Right atrium auricular region (tissue), 2 donors: Measurements from ENCODE around the gene DLG2. TPM values are rescaled to one million over a fixed set of nuclear protein-coding genes. Genes with fewer than 3 reads are reported as not detected.
A peak's percentile ranks its signal among the peaks of the same experiment; 100 is the strongest.

ENCODE experiments used
- DNase-seq: peaks from one replicate; pipeline ENCODE4 v3.0.0-alpha.2; 2019; ENCODE audit warnings: low spot score
- H3K27ac ChIP-seq, 2 donors: fragments of 200-600 bp; sonication (generic); 1 replicate in 1 of 2; 2 replicates in 1 of 2; pipeline ENCODE4 v1.5.1; 2016 to 2019
- H3K27me3 ChIP-seq, 2 donors: fragments of 200-600 bp; sonication (generic); one replicate each; pipeline versions ENCODE4 v1.5.1 to v1.6.0; 2017 to 2019
- H3K36me3 ChIP-seq: fragments of 200-600 bp; sonication (generic); one replicate; pipeline ENCODE4 v1.5.1; 2016
- H3K4me1 ChIP-seq, 2 donors: fragments of 200-600 bp; sonication (generic); one replicate each; pipeline versions ENCODE4 v1.5.1 to v1.6.0; 2017 to 2019
- H3K4me3 ChIP-seq, 2 donors: fragments of 200-600 bp; sonication (generic); 1 replicate in 1 of 2; 2 replicates in 1 of 2; pipeline ENCODE4 v1.5.1; 2017 to 2019; ENCODE audit warnings: mild to moderate bottlenecking in 1 of 2, moderate library complexity in 1 of 2
- H3K9me3 ChIP-seq, 2 donors: fragments of 200-600 bp; sonication (generic); one replicate each; pipeline ENCODE4 v1.5.1; 2019
- CTCF ChIP-seq, 2 donors: fragments of 200-600 bp; sonication (generic); IDR thresholded peaks; one replicate each; pipeline ENCODE4 v1.5.1; 2019; ENCODE audit warnings: antibody characterized with exemption in 2 of 2
- total RNA-seq, 2 donors: library from RNA; depleted of rRNA; stranded (reverse); fragments of >200 nt; gene quantifications; one replicate each; pipeline ENCODE4 v1.1.0, GENCODE V29; 2016

Gene DLG2
- total RNA-seq, 2 donors from 2014 or later = 6.6 to 6.7 TPM

GRCh38 chr11:84414920-84415319 is 1212.2 kb downstream of the DLG2 start:
- no peak for TF ChIP-seq CTCF (IDR thresholded peaks at IDR 0.05)
- H3K36me3 ChIP-seq = no peaks in the 10 kb centered on the region
- no peaks in the 10 kb centered on the region for H3K9me3 ChIP-seq
- no peak for DNase-seq
- H3K27me3 ChIP-seq = no peaks in the 10 kb centered on the region
- H3K4me1 ChIP-seq = no peaks in the 10 kb centered on the region
- no peak overlapping the region for H3K27ac ChIP-seq
- H3K4me3 ChIP-seq = no peak overlapping the region

- no peak for DNase-seq
Observed at GRCh38 chr11:84413549-84413948, 1213.6 kb downstream of the DLG2 start.

GRCh38 chr11:84412862-84413261 is 1214.3 kb downstream of the DLG2 start:
- Histone ChIP-seq H3K4me3 (no peak overlapping the region), H3K4me1 (no peaks in the 10 kb centered on the region), H3K27me3 (no peaks in the 10 kb centered on the region), H3K9me3 (no peaks in the 10 kb centered on the region), H3K27ac (no peak overlapping the region), H3K36me3 (no peaks in the 10 kb centered on the region)
- DNase-seq = no peak
- TF ChIP-seq CTCF (IDR thresholded peaks at IDR 0.05) = no peak

More at GRCh38 chr11:84413549-84413948, 1213.6 kb downstream of the DLG2 start:
- Histone ChIP-seq H3K36me3 (no peaks in the 10 kb centered on the region), H3K27me3 (no peaks in the 10 kb centered on the region), H3K4me3 (no peak overlapping the region), H3K4me1 (no peaks in the 10 kb centered on the region), H3K27ac (no peak overlapping the region), H3K9me3 (no peaks in the 10 kb centered on the region)
- TF ChIP-seq CTCF (IDR thresholded peaks at IDR 0.05) = no peak

GRCh38 chr11:84408946-84409411 is 1218.2 kb downstream of the DLG2 start:
- Histone ChIP-seq H3K27me3 (no peaks in the 10 kb centered on the region), H3K36me3 (no peaks in the 10 kb centered on the region), H3K4me1 (no peaks in the 10 kb centered on the region), H3K4me3 (no peak overlapping the region), H3K9me3 (no peaks in the 10 kb centered on the region), H3K27ac (no peak overlapping the region)
- DNase-seq = no peak
- TF ChIP-seq CTCF (IDR thresholded peaks at IDR 0.05) = no peak

- Histone ChIP-seq H3K27ac (no peak overlapping the region), H3K9me3 (no peaks in the 10 kb centered on the region), H3K4me3 (no peak overlapping the region), H3K27me3 (no peaks in the 10 kb centered on the region), H3K36me3 (no peaks in the 10 kb centered on the region), H3K4me1 (no peaks in the 10 kb centered on the region)
- no peak for TF ChIP-seq CTCF (IDR thresholded peaks at IDR 0.05)
- no peak for DNase-seq
Observed at GRCh38 chr11:84407091-84407490, 1220.1 kb downstream of the DLG2 start.

- Histone ChIP-seq H3K36me3 (no peaks in the 10 kb centered on the region), H3K4me3 (no peak overlapping the region), H3K9me3 (no peaks in the 10 kb centered on the region), H3K4me1 (no peaks in the 10 kb centered on the region), H3K27me3 (no peaks in the 10 kb centered on the region), H3K27ac (no peak overlapping the region)
- TF ChIP-seq CTCF (IDR thresholded peaks at IDR 0.05) = peak in 1 of 2 donors; percentile 40
- no peak for DNase-seq
Observed at GRCh38 chr11:84398017-84398626, 1229.0 kb downstream of the DLG2 start.
